DMS153 treated with DMSO at 0.1 percent for 48 hours (cell line): Measurements from ENCODE around the gene MPO.
A peak's percentile ranks its signal among the peaks of the same experiment; 100 is the strongest.

Experiments
- DNase-seq: peaks from one replicate; lab custom pipeline; 2025; ENCODE audit not compliant: unreplicated experiment; lab: John Stamatoyannopoulos, UW

Gene MPO

DNA sequence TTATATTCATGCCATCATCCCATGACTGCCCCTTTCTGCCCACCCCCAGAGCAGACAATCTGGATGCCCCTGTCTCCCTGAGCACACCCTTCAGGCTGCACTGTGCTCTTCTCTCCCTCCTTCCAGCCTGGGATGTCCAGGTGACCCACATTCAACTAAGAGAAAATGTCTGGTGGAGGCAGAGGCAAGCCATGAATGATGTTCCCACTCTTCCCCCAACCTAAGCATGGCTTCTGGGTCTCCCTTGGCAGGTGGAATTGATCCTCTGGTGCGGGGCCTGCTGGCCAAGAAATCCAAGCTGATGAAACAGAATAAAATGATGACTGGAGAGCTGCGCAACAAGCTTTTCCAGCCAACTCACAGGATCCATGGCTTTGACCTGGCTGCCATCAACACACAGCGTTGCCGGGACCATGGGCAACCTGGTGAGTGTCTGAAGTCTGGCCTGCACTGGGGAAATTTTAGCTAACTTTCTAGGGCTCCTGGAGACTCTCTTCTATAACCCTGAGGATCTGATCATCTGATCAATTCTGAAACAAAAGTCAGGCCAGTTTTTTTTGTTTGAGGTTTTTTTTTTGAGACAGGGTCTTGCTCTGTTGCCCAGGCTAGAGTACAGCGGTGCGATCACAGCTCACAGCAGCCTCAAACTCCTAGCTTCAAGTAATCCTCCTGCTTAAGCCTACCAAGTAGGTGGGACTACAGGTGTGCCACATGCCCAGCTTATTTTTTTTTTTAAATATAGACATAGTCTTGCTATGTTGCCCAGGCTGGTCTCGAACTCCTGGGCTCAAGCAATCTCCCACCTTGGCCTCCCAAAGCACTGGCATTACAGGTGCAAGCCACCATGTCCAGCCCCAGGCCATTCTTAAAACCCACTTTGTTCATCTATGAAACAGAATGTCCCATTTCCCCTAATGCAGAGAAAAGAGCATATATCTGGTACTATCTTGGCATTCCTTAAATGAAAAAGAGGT, 14.5 kb downstream of the MPO start:
- DNase-seq = no peak

DNA sequence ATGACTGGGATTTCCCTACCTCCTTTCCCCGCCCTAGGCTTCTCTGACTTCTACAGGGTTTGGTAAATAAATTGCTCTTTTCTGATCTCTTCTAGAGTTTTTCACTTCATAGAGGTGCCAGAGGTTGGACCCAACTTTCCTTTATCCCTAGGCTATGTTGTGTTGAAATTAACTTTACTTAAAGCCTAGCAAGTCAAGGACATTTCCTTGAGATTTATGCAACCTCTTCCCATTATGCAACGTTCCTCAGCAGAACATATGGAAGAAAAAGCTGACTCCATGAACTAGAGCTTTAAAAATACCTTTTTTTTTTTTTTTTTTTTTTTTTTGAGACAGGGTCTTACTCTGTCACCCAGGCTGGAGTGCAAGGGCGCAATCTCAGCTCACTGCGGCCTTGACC, 15.5 kb downstream of the MPO start:
- no peak for DNase-seq

DNA sequence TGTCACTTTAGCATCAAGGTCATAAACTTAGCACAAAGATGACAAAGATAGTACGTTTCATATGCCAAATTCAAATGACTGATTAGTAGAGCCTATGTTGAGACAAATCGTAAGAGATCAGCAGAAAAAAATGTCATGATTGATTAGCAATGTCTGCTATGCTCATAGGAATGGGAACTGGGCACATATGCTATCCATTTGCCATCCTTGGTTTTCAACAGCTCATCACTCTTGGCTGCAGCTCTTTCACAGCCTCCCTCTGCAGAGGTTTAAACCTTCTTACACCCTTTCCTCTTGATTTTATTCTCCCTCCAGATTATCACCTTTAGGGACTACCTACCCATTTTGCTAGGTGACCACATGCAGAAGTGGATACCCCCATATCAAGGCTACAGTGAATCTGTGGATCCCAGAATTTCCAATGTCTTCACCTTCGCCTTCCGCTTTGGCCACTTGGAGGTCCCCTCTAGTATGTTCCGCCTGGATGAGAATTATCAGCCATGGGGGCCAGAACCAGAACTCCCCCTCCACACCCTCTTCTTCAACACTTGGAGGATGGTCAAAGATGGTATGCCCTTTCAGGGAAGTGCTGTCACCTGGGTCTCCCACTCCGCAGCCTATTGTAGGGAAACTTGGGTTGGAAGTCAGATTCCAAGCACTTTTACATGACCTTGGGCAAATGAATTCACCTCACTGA, 16.2 kb downstream of the MPO start:
- no peak for DNase-seq

DNA sequence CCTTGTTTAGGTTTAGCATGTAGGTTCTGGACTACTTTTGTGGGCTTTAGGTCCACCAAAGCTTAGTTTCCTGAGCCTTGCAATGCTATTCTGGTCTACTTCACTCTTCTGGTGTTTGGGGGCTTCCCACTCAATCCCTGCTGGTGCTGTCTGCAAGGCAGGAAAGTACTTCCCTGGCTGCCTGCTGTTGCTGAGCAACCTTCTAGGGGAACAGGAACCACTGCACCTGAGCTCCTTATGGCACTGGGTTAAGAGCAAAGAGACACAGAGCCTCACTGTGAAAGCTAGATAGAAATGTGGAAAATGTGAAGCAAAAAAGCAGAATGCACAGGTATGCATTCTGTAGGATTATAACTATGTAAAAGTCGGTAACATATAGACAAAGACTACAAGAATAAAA, 17.0 kb downstream of the MPO start:
- no peak for DNase-seq

DNA sequence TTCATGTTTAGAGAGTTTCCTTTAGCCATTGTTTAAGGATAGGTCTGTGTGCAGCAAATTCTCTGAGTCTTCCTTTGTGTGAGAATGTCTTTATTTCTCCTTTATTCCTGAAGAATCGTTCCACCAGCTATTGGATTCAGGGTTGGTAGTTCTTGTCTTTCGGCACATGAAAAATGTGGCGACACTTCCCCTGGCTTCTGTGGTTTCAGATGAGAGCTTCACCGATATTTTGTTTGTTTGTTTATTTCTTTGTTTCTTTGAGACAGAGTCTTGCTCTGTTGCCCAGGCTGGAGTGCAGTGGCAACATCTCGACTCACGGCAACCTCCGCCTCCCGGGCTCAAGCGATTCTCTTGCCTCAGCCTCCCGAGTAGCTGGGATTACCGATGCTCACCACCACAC, 18.6 kb downstream of the MPO start:
- no peak for DNase-seq

DNA sequence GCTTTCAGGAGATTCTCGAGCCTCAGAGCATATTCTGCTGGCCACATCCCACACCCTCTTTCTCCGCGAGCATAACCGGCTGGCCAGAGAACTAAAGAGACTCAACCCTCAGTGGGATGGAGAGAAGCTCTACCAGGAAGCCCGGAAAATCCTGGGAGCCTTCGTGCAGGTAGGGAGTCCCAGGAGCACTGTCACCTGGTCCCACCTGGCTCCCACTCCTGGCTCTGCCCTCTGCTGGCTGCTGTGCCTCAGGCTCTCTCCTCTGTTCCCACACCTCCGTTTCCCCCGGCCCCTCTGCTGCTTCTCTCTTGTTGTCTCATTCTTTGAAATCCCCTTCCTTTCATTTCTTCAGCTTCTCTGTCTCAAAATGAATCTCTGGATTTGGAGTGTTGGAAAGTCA, 25.9 kb downstream of the MPO start:
- peak; percentile 12 for DNase-seq

DNA sequence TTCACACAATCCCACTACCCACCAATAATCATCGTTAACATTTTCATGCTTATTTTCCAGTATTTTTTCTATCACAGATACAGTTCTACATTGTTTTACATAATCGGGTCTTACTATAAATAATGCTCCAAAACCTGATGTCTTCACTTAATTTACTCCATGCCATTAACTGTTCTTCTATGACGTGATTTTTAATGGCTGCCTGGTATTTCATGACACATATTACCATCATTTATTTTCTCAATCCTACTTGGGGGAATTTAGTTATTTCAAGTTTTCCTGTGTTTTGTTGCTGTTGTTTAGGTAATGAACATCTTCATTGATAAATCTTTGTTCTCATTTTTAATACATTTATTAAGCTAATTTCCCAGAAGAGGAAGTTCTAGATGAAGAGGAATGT, 27.7 kb downstream of the MPO start:
- DNase-seq = no peak

DNA sequence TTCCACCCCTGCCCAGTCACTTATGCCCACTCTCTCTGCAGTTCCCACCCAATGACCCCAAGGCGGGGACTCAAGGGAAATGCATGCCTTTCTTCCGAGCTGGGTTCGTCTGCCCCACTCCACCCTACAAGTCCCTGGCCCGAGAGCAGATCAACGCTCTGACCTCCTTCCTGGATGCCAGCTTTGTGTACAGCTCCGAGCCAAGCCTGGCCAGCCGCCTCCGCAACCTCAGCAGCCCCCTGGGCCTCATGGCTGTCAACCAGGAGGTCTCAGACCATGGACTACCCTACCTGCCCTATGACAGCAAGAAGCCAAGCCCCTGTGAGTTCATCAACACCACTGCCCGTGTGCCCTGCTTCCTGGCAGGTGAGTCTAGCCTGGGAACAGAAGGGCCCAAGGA, 28.6 kb downstream of the MPO start:
- no peak for DNase-seq

DNA sequence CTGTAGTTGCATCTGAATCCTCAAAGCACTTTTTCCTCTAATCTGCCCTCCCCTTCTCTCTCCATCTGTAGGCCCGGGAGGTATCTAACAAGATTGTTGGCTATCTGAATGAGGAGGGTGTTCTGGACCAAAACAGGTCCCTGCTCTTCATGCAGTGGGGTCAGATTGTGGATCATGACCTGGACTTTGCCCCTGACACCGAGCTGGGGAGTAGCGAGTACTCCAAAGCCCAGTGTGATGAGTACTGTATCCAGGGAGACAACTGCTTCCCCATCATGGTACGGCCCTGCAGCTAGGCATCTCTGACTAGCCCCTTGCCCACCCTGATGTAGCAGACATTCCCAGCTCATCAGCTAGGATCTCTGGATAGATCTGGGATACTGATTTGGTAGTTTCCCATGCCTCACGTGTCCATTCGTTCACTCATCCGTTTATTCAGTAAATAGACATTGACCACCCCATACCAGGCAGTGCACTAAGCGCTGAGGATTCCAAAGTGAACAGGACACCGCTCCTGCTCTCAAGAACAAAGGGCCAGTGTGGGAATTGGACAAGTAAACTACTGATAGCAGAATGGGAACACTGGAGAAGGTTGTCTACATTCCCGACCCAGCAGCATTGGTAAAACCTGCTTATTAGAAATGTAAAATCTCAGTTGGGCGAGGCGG, 30.3 kb downstream of the MPO start:
- DNase-seq = no peak

DNA sequence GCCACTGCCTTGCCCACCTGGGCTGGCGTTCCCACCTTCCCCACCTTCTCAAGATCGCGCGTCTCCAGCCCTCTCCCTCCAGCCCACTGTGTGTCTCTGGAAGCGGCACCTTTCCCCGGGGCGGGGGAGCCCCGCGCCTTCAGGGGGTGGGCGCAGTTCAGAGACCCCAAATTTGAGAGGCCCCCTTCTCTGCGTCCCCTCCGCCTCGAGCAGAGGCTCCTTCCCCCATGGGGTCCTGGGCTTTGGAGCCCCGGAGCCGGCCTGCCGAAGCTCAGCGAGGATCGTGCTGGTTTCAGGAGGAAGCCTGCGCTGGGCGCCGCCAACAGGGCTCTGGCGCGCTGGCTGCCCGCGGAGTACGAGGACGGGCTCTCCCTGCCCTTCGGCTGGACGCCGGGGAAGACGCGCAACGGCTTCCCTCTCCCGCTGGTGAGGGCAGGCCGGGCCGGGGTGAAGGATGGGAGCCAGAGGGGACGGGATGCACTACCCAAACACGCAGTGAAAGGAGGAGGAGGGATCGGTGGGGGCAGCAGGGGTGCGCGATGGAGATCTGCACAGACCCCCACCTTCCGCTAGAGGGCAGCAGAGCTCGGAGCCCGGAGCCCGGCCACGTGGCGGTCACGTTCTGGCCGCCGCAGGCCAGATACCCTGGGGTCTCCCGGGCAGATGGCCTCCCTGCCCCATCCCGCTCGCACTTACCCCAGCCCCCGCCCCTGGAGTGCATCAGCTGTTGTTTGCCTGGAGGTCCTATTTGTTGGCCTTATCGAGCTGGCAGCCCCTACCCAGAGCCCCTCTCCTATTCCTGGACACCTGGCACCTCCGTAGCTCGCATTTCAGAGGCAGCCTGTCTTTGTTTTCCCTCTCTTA, 31.2 kb downstream of the MPO start:
- DNase-seq = peak; percentile 60

DNA sequence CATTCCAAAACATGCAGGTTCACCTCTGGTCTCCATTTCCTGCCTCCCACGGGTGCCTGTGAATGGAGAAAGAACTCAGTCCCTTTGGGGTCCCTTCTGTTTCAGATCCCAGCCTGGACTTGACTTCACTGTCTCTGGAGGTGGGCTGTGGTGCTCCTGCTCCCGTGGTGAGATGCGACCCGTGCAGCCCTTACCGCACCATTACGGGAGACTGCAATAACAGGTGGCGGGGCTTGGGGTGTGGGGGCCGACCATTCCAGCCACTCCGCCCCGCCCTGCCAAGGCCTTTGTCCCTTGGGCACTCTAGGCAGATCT, 31.8 kb downstream of the MPO start:
- DNase-seq = no peak

DNA sequence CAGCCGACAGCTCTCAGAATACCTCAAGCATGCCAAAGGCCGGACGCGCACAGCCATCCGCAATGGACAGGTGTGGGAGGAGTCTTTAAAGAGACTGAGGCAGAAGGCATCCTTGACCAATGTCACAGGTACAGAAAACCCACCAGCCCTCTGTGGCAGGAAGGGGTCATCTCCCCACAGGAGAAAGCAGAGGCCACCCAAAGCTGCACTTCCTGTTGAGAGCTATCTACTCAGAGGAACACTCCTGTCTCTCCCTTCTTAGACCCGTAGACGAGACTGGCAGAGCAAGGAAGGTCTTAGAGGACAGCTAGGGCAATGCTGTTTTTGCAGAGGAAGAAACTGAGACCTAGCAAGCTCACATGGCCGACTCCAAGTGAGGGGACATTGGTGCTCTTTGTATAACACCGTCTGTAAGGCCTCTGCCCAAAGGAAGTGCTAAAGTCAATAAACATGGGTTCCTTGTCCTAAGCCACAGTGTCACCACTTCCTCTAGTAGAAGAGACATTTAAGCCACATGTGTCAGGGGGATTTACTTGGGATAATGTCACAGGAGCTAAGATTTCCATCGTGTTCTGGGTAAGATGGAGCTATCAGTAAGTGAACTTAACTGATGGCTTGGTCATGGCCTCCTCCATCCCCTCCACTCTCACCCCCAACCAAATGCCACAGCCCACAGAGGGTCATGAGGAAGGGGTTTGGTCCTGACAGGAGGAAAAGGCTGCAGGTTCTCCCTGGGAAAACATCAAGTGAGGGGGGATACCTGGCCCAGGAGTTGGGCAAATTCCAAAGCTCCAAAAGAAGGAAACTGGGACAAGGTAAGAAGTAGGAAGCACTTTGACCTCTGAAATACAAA, 33.0 kb downstream of the MPO start:
- DNase-seq = no peak

DNA sequence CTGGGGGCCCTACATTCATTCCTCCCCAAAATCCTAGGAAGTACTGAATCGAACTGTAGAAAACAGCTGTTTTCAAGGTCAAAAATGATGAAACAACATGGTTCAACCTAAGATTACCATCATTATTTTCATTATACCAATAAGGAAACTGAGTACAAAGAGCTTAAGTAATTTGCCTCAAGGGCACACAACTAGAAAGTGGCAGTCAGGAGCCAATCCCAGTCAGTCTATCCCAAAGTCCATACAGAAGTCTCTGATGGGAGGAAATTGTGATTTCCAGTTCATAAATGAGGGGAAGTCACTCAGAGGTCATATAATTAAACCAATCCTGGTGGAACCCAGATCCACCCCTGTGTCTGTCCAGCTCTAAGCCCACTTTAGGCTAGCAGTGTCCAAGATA, 34.0 kb downstream of the MPO start:
- DNase-seq = no peak

DNA sequence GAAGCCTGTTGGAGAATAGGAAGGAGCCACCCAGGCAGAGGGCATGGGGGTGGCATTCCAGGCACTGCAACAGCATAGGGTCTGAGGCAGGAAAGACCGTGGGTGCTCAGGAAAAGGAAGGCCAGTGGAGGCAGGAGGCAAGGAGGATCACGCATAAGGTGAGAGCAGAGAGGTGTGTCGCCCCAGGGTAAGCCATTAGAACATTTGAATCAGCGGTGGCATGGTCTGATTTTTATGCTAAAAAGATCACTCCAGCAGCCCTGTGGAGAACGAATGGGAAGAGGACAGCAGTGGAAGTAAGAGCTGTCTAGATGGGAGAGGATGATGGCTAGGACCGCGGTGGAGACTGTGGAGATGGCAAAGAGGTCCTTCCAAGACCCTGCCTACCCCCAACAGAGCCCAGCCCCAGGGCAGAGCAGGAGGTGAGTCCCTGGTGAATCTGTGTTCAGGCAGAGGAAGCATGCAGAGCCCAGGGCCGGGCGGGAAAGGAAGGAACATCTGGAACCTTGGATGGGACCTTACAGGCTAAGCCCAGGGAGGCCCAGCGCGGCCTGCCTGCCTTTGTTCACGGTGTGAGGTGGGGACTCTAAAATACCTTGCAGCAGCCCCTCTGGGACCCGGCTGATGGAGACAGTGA, 34.5 kb downstream of the MPO start:
- no peak for DNase-seq

DNA sequence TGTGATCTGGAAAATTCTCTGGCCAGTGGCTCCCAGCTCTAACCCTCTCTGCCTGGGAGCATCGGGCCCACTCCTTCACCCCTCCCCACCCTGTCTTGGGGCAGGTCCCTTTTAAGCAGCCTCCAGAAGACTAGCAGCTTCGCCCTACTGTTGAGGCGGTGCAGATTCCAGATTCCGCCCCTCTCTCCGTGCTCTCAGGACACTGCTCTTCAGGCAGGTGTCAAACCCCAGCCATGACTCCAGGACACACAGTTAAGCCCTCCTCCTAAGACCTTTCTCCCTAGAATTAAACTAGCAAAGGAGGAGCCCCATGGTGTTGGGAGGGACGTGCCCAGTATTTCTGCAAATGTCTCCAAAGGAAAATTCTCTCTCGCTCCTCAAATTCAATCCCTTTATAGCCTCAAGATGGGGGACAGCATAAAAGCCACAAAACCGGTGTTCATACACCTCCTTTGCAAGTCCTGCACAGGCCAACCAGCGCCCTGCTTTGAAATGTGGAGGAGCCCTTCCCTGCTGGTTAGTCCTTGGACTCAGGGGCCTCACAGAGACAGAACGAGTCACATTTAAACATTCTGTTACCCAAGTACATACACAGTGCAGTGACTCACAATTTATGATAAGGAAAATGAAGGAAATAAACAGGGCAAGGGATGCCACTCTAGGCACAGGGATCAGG, 35.2 kb downstream of the MPO start:
- DNase-seq = no peak

DNA sequence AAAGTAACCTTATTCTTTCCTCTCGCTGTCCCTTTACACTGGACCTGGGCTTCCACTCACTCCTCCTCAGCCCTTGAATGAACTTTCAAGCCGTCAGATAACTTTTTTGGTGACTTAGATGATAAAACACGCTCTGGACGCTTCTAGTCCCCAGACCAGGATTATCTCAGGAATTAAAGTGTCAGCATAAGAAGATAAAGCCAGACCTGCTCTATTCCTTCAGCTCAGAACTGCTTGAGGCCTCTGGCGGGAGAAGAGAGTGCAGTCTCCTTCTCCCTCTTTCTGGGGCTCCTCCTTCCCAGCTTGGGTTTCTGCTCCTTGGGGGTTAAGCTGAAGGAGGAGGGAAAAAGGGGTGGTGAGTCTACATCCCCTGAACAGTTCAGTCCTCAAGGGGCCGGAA, 35.8 kb downstream of the MPO start:
- DNase-seq = no peak

DNA sequence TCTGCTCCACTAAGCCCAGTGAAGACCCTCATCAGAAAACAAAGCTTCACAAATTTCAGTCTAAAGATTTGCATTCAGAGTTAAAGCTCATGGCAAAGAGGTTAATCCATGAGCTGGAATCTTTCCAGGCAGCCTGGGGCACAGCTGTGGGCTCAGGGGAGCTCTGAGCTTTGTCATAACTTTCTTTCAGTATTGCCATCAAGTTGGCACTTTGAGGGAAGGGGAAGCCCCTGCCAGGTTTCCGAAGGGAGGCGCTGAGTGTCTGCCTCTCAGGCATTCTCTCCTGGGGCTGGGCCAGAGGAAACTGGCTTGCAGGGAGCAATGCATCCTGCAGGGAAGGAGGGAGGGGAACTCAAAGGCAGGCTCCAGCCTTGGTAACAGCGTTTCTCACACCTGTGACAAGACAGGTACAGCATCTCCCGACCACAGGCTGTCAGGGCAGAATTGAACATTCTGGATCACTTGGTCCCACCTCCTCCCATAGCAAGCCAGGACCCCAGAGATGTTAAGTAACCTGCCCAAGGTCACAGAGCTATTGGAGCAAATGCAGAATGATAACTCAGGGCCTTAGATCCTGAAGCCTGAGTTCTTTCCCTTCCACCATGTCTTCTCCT, 38.5 kb downstream of the MPO start:
- no peak for DNase-seq

DNA sequence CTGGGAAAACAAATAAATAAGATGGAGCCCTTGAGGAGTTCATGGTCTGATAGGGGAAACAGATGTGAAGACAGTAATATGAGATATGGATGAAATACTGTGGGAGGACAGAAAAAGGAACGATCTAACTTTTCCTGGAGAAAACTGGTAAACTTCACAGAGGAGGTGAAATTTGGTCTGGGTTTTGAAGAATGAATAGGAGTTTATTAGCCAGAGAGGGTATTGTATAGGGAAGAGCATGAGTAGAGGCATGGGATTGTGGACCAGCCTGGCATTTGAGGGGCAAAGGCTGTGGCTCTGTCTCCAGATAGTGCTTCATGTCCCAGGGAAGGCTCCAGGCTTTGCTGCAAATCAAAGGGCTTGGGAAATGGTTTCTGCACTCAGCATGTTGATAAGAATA, 40.7 kb downstream of the MPO start:
- DNase-seq = no peak

DNA sequence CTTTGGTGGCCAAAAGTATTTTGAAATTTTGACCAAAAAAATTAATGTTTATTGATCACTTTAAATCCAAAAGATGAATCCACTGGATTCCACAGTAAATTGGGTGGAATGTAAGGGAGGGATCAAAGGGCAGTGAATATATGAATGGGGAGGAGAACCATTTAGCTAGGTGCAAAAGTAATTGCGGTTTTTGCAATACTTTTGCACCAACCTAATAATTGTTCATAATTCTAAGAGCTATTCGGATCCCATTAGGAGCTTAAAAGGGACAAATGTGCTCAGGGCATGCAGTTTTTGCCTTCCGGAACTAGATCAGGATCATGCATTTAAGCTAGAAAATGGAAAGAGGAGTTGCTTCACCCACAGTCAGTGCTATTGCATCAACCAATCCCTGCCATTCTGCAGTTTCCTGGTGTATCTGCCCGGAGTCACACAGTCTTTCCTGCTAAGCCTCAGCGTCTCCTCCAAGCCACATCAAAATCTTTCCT, 42.5 kb downstream of the MPO start, which contains the start of gene LPO:
TSS of gene LPO (plus strand) at position 438 of the 488 bp plus-strand sequence. CDS start 4,396 bp downstream, outside the sequence.
- no peak for DNase-seq
